ENCODE data around the gene ALDH9A1. TPM values are rescaled to one million over a fixed set of nuclear protein-coding genes. Genes with fewer than 3 reads are reported as not detected.
A peak's percentile ranks its signal among the peaks of the same experiment; 100 is the strongest.
"Not testable (repeated sequence)": the region's sequence is repeated elsewhere in the genome, so short reads cannot be mapped to it uniquely, and the experiment has no call there.

Gene ALDH9A1
- total RNA-seq, 2 donors from 2014 or later = 44.0 to 49.2 TPM

GRCh38 chr1:165679282-165680036 lies 18.9 kb downstream of the ALDH9A1 start:
- no peaks in the 10 kb centered on the region for H3K27me3 Mint-ChIP-seq
- no peak overlapping the region for H3K27ac Mint-ChIP-seq
- peaks cover 13 to 20% of the 10 kb centered on the region in 2 donors for H3K4me1 Mint-ChIP-seq (ENCODE audit: low read depth in 2 of 2)

GRCh38 chr1:165678509-165678908 lies 19.9 kb downstream of the ALDH9A1 start:
- no peak for DNase-seq (ENCODE audit: low spot score)
- ATAC-seq = no peak
- H3K36me3 Mint-ChIP-seq = peaks cover 42% of the 10 kb centered on the region
- no peaks in the 10 kb centered on the region for H3K27me3 Mint-ChIP-seq
- no peak overlapping the region for H3K4me3 Mint-ChIP-seq
- H3K4me1 Mint-ChIP-seq (ENCODE audit: low read depth in 2 of 2) = peaks cover 5 to 16% of the 10 kb centered on the region in 2 donors
- no peaks in the 10 kb centered on the region for H3K9me3 Mint-ChIP-seq
- no peak overlapping the region for H3K27ac Mint-ChIP-seq

More at GRCh38 chr1:165679282-165680036, 18.9 kb downstream of the ALDH9A1 start:
- Mint-ChIP-seq H3K36me3 (peaks cover 42% of the 10 kb centered on the region), H3K4me3 (no peak overlapping the region), H3K9me3 (no peaks in the 10 kb centered on the region)
- ATAC-seq (no peak), DNase-seq (ENCODE audit: low spot score) (no peak)

DNA sequence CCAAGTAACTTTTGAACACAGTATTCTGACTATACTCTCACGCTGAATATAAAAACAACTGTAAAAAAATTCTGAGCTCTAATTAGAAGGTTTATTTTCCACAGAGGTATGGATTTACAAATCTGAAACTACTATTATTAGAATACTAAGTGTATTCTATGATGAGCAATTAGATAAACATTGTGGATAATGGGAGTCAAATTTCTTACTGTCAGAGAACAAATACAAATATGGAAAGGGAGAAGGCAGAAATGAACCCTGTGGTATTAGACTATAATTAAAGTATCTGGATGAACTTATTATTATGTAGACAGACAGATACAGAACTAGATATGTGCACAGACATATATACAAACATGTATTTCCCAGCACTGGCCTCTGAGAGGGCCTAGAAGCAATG lies 22.6 kb downstream of the ALDH9A1 start:
- H3K4me3 Mint-ChIP-seq = no peak overlapping the region
- H3K27me3 Mint-ChIP-seq = no peaks in the 10 kb centered on the region
- DNase-seq (ENCODE audit: low spot score) (no peak), ATAC-seq (no peak)
- peak overlapping the region in 1 of 2 donors; percentile 4 for H3K27ac Mint-ChIP-seq
- no peaks in the 10 kb centered on the region for H3K9me3 Mint-ChIP-seq
- H3K4me1 Mint-ChIP-seq (ENCODE audit: low read depth in 2 of 2) = peaks cover 5 to 15% of the 10 kb centered on the region in 2 donors
- H3K36me3 Mint-ChIP-seq = peaks cover 41% of the 10 kb centered on the region

DNA sequence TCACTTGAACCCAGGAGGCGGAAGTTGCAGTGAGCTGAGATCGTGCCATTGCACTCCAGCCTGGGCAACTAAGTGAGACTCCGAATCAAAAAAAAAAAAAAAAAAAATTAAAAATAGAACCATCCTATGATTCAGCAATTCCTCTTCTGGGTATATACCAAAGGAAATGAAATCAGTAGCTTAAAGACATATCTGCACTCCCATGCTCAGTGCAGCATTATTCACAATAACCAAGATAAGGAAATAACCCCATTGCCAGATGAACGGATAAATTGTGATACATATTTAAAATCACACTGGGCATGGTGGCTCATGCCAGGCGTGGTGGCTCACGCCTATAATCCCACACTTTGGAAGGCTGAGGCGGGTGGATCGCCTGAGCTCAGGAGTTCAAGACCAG lies 23.8 kb downstream of the ALDH9A1 start:
- no peak for DNase-seq (ENCODE audit: low spot score)
- H3K27ac Mint-ChIP-seq = no peak overlapping the region
- no peaks in the 10 kb centered on the region for H3K9me3 Mint-ChIP-seq
- peaks cover 35% of the 10 kb centered on the region for H3K36me3 Mint-ChIP-seq
- peak in 1 of 2 donors; percentile 41 for ATAC-seq
- H3K4me3 Mint-ChIP-seq = no peak overlapping the region
- H3K4me1 Mint-ChIP-seq (ENCODE audit: low read depth in 2 of 2) = peaks cover 5 to 12% of the 10 kb centered on the region in 2 donors
- H3K27me3 Mint-ChIP-seq = no peaks in the 10 kb centered on the region

DNA sequence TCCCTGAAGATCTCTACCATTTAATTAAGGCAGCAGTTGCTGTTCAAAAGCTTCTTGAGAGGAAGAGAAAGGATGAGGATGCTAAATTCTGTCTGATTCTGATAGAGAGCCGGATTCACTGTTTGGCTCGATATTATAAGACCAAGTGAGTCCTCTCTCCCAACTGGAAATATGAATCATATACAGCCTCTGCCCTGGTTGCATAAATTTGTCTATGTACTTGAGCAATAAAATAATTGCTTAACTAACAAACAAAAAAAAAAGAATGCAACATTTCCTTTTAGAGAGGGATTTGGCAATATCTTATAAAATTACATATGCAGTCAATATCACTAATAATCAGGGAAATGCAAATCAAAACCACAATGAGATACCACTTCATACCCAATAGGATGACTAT lies 26.8 kb downstream of the ALDH9A1 start:
- Mint-ChIP-seq H3K27ac (no peak overlapping the region), H3K9me3 (no peaks in the 10 kb centered on the region), H3K4me1 (ENCODE audit: low read depth in 2 of 2) (peaks cover under 1 to 10% of the 10 kb centered on the region in 2 donors), H3K27me3 (no peaks in the 10 kb centered on the region), H3K36me3 (peaks cover 43% of the 10 kb centered on the region), H3K4me3 (no peak overlapping the region)
- no peak for DNase-seq (ENCODE audit: low spot score)
- ATAC-seq = no peak

- no peak for ATAC-seq
- Mint-ChIP-seq H3K27me3 (no peaks in the 10 kb centered on the region), H3K4me1 (ENCODE audit: low read depth in 2 of 2) (peaks cover 15 to 16% of the 10 kb centered on the region in 2 donors), H3K27ac (no peak overlapping the region), H3K36me3 (peaks cover 56% of the 10 kb centered on the region), H3K9me3 (peaks cover 6% of the 10 kb centered on the region), H3K4me3 (no peak overlapping the region)
- no peak for DNase-seq (ENCODE audit: low spot score)
Measured at GRCh38 chr1:165668184-165668583, 30.2 kb downstream of the ALDH9A1 start.

DNA sequence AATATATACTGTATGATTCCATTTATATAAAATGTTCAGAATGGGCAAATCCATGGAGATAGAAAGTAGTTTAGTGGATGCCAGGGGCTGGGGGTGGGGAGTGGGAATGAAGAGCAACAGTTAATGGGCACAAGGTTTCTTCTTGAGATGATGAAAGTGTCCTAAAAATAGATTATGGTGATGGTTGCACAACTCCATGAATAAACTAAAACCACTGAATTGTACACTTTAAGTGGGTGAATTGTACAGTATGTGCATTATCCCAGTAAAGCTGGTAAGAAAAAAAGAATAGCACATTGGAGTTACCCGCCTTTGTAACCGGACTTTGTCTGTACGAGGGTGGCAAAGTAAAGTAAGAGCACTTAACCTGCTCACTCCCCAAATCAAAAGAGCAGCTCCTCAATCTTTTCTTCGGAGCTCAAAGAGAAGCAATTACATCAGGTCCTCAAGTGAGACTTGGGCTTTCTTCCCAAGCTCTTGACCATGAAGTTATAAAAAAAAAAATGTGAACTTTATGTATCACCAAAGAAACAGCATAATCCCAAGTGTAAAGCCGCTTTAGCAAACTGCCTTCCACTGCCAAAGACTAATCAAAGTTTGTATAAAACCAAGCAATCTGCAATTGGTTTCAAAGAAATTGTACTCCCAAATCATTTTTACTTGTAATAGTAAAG lies 32.1 kb downstream of the ALDH9A1 start:
- peaks cover 49% of the 10 kb centered on the region for H3K36me3 Mint-ChIP-seq
- no peak overlapping the region for H3K27ac Mint-ChIP-seq
- no peak for ATAC-seq
- no peak for DNase-seq (ENCODE audit: low spot score)
- H3K4me3 Mint-ChIP-seq = no peak overlapping the region
- no peaks in the 10 kb centered on the region for H3K27me3 Mint-ChIP-seq
- H3K4me1 Mint-ChIP-seq (ENCODE audit: low read depth in 2 of 2) = peaks cover 15 to 16% of the 10 kb centered on the region in 2 donors
- H3K9me3 Mint-ChIP-seq = peaks cover 6% of the 10 kb centered on the region

DNA sequence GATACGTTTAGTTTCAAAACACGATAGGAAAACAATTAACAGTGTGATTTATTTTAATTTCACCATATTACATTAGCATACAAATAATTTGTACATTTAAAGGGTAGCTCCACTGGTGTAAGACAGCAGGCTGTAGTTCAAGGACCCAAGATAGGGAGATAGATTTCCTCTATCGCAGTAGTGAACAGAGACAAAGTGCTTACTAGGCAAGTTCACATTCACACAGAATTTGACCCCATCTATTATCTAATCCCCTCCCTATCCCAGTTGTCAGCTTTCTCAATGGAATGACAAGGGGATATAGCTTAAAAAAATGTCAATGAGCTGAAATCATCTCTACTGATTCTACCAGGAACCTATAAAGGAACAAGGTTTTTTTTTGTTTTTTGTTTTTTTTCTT lies 36.2 kb downstream of the ALDH9A1 start:
- no peak for DNase-seq (ENCODE audit: low spot score)
- H3K27me3 Mint-ChIP-seq = no peaks in the 10 kb centered on the region
- peaks cover 6% of the 10 kb centered on the region for H3K9me3 Mint-ChIP-seq
- no peak for ATAC-seq
- H3K27ac Mint-ChIP-seq = no peak overlapping the region
- H3K4me3 Mint-ChIP-seq = no peak overlapping the region
- peaks cover 14 to 15% of the 10 kb centered on the region in 2 donors for H3K4me1 Mint-ChIP-seq (ENCODE audit: low read depth in 2 of 2)
- peaks cover 34% of the 10 kb centered on the region for H3K36me3 Mint-ChIP-seq

DNA sequence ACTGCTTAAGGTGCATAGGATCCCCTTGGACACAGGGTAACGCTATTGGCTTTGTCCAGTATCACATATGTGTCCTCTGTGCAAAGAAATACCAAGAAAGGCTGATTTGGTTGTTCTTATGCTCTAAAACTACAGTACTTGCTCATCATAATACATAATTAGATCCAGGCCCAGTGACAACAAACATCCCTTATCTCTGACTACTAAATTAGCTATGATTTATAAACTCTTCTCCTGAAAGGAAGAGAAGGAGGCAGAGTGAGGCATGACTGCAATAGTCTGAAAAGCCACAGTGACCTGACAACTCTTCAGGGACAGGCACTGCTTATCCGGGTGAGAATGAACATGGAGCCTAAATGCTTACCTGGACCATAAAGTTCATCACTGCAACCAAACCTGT lies 36.7 kb downstream of the ALDH9A1 start:
- ATAC-seq (no peak), DNase-seq (ENCODE audit: low spot score) (no peak)
- Mint-ChIP-seq H3K4me3 (no peak overlapping the region), H3K4me1 (ENCODE audit: low read depth in 2 of 2) (peaks cover 14 to 15% of the 10 kb centered on the region in 2 donors), H3K9me3 (peaks cover 6% of the 10 kb centered on the region), H3K36me3 (peaks cover 30% of the 10 kb centered on the region), H3K27me3 (no peaks in the 10 kb centered on the region), H3K27ac (no peak overlapping the region)

DNA sequence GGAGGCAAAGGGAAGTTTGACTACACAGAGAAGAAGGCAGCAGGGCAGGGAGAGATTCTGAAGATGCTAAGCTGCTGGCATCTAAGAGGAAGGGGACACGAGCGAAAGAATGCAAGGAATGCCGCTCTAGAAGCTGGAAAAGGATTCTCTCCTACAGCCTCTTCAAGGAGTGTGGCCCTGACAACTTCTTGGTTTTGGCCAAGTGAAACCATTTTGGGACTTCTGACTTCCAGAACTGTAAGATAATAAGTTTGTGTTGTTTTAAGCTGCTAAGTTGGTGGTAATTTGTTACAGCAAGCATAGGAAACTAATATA lies 38.8 kb downstream of the ALDH9A1 start:
- Mint-ChIP-seq H3K27ac (no peak overlapping the region), H3K9me3 (no peaks in the 10 kb centered on the region), H3K4me1 (ENCODE audit: low read depth in 2 of 2) (no peaks in the 10 kb centered on the region), H3K36me3 (peaks cover 14% of the 10 kb centered on the region), H3K4me3 (no peak overlapping the region), H3K27me3 (no peaks in the 10 kb centered on the region)
- ATAC-seq = no peak
- DNase-seq (ENCODE audit: low spot score) = no peak

DNA sequence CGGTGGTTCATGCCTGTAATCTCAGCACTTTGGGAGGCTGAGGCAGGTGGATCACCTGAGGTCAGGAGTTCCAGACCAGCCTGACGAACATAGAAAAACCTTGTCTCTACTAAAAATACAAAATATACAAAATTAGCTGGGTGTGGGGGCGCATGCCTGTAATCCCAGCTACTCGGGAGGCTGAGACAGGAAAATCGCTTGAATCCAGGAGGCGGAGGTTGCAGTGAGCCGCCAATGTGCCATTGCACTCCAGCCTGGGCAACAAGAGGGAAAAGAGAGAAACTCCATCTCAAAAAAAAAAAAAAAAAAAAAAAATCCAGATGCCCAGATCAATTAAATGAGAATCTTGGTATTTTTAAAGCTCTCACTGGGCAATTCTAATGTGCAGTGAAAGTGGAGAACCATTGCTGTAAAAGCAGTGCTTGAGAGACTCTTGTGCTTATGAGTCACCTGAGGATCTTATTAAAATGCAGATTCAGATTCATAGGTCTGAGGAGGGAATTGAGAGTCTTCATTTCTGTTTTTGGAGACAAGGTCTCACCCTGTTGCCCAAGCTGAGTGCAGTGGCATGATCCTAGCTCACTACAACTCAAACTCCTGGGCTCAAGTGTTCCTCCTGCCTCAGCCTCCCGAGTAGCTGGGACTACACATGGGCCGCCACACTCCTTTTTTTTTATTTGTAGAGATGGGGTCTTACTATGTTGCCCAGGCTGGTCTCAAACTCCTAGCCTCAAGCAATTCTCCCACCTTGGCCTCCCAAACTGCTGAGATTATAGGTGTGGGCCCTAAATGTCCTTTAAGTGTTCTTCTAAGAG lies 39.4 kb downstream of the ALDH9A1 start:
- H3K36me3 Mint-ChIP-seq = peaks cover 11% of the 10 kb centered on the region
- DNase-seq (ENCODE audit: low spot score); H3K27me3 Mint-ChIP-seq; H3K27ac Mint-ChIP-seq; ATAC-seq; H3K4me1 Mint-ChIP-seq (ENCODE audit: low read depth in 2 of 2); H3K9me3 Mint-ChIP-seq; H3K4me3 Mint-ChIP-seq: not testable (repeated sequence)

GRCh38 chr1:165650981-165651625 lies 47.3 kb downstream of the ALDH9A1 start:
- Mint-ChIP-seq H3K4me1 (ENCODE audit: low read depth in 2 of 2) (peaks cover 4 to 15% of the 10 kb centered on the region in 2 donors), H3K27me3 (no peaks in the 10 kb centered on the region), H3K36me3 (no peaks in the 10 kb centered on the region), H3K4me3 (no peak overlapping the region), H3K27ac (no peak overlapping the region), H3K9me3 (no peaks in the 10 kb centered on the region)
- no peak for ATAC-seq
- DNase-seq (ENCODE audit: low spot score) = no peak

DNA sequence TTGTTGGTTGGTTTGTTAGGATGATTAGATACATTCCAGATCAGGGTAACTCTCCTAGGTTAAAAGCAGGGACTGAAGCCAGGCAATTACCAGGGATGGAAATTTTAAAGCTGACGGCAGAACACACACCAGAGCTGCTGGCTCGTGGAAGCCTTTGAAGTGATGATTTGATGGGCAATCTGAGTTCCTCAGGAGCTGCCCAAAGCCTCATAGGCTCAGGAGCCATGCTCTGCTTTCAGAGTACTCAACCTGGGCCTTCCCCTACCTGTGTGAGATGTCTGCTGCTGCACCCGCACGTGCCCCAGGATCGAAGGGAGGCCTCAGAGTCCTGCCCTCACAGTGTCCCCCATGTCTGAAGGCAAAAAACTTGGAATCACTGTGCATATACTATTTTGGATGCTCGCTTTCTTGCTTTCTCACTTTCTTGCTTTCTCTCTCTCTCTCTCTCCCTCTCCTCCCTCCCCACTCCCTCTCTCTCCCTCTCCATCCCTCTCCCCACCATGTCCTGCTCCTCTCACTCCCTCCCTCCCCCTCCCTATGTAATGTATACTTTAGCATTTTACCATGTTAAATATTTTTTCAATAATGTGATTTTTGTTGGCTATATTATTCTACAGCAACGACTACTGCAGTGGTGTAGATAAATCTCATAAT lies 49.3 kb downstream of the ALDH9A1 start:
- no peak for DNase-seq (ENCODE audit: low spot score)
- Mint-ChIP-seq H3K27ac (no peak overlapping the region), H3K4me3 (no peak overlapping the region), H3K4me1 (ENCODE audit: low read depth in 2 of 2) (peaks cover 7 to 24% of the 10 kb centered on the region in 2 donors), H3K9me3 (no peaks in the 10 kb centered on the region), H3K36me3 (no peaks in the 10 kb centered on the region), H3K27me3 (no peaks in the 10 kb centered on the region)
- ATAC-seq = no peak
